GM18951 (cell line): Measurements from ENCODE around the gene BAZ2B.

Source experiments
- POLR2A ChIP-seq: IDR thresholded peaks from 4 replicates; pipeline ENCODE4 v1.6.1; 2011; ENCODE audit warnings: mild to moderate bottlenecking; ENCODE audit not compliant: insufficient read length, insufficient read depth; ENCODE audit errors: extremely low read depth
- in situ Hi-C: fragments of 300-500 bp; cut with MboI; formaldehyde crosslinking; loops from one replicate; pipeline ENCODE4 v1.12.0; 2022; ENCODE audit warnings: low sequenced_read_pairs, mixed read lengths, inconsistent platforms; ENCODE audit not compliant: unreplicated experiment

The BAZ2B gene

GRCh38 chr2:159450180-159450579, 166.2 kb downstream of the BAZ2B start:
- in situ Hi-C loops, result no loop called here
- TF ChIP-seq POLR2A, result no peak

- in situ Hi-C loops, result no loop called here
These were observed 166.7 kb downstream of the BAZ2B start for GRCh38 chr2:159449504-159450124.

GRCh38 chr2:159446817-159447216, 169.5 kb downstream of the BAZ2B start:
- no peak for TF ChIP-seq POLR2A
- in situ Hi-C loops, result no loop called here

More at GRCh38 chr2:159449504-159450124, 166.7 kb downstream of the BAZ2B start:
- no peak for TF ChIP-seq POLR2A

- TF ChIP-seq POLR2A, result no peak
These were observed 170.1 kb downstream of the BAZ2B start for GRCh38 chr2:159446201-159446600.

GRCh38 chr2:159445307-159445706, 171.0 kb downstream of the BAZ2B start:
- no peak for TF ChIP-seq POLR2A
- in situ Hi-C loops, result no loop called here

More at GRCh38 chr2:159446201-159446600, 170.1 kb downstream of the BAZ2B start:
- in situ Hi-C loops, result no loop called here

GRCh38 chr2:159444754-159445153, 171.6 kb downstream of the BAZ2B start:
- TF ChIP-seq POLR2A, result no peak
- in situ Hi-C loops, result no loop called here

- TF ChIP-seq POLR2A, result no peak
- in situ Hi-C loops, result no loop called here
These were observed 174.0 kb downstream of the BAZ2B start for GRCh38 chr2:159442159-159442852.

- no peak for TF ChIP-seq POLR2A
- in situ Hi-C loops, result no loop called here
These were observed 175.2 kb downstream of the BAZ2B start for GRCh38 chr2:159441182-159441581.

GRCh38 chr2:159439421-159439820, 176.9 kb downstream of the BAZ2B start:
- no peak for TF ChIP-seq POLR2A
- in situ Hi-C loops, result no loop called here

- in situ Hi-C loops, result no loop called here
These were observed 177.5 kb downstream of the BAZ2B start for GRCh38 chr2:159438720-159439353.

GRCh38 chr2:159438284-159438683, 178.1 kb downstream of the BAZ2B start:
- in situ Hi-C loops, result no loop called here
- TF ChIP-seq POLR2A, result no peak

More at GRCh38 chr2:159438720-159439353, 177.5 kb downstream of the BAZ2B start:
- no peak for TF ChIP-seq POLR2A

GRCh38 chr2:159432610-159433009, 183.7 kb downstream of the BAZ2B start:
- in situ Hi-C loops, result no loop called here
- no peak for TF ChIP-seq POLR2A

GRCh38 chr2:159427048-159427447, 189.3 kb downstream of the BAZ2B start:
- no peak for TF ChIP-seq POLR2A
- in situ Hi-C loops, result no loop called here

- in situ Hi-C loops, result no loop called here
- no peak for TF ChIP-seq POLR2A
These were observed 196.9 kb downstream of the BAZ2B start for GRCh38 chr2:159419403-159419802.
